ENCODE data around the gene APOA1. TPM values are rescaled to one million over a fixed set of nuclear protein-coding genes. Genes with fewer than 3 reads are reported as not detected.
A peak's percentile ranks its signal among the peaks of the same experiment; 100 is the strongest.

Gene APOA1
- total and polyA plus RNA-seq, 10 of the 15 experiments (the other 5 are each of a cell fraction or from before 2014, with no cell fraction given) = 0.10 to 2.4 (median 0.24) TPM; not detected in 3

DNA sequence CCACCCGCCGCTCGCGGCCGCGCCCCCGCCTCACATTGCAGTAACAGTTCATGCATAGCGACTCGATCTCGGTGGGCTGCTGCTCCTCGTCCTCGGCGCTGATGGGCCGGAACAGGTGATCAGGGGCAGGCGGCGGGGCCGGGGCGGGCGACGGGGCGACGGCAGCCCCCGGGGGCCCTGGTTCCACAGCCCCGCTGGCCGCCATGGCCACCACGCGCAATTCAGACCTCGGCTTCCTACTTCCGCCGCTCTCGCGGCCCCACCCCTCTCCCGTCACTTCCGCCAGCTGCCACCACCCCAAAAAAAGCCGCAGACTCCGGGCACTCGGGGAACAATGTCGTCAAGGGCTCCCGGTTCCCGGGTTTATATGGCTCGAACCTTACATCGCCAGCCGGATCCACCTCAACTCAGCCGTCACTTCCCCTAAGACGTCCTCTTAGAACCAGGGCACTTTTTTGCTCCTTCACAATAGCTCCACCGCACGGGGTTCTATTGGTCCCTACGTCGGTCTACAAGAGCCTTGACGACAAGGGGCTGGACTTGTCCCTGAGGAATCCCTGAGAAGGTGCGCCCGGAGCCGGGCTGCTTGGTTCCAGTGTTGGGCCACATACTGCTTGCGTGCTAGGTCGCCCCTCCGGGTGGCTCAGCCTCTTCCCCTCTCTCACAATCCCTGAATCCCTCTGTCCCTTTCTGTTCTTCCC, 49.5 kb downstream of the APOA1 start, which contains the start of gene ZPR1 (continued):
- TF ChIP-seq, protein P1, sequence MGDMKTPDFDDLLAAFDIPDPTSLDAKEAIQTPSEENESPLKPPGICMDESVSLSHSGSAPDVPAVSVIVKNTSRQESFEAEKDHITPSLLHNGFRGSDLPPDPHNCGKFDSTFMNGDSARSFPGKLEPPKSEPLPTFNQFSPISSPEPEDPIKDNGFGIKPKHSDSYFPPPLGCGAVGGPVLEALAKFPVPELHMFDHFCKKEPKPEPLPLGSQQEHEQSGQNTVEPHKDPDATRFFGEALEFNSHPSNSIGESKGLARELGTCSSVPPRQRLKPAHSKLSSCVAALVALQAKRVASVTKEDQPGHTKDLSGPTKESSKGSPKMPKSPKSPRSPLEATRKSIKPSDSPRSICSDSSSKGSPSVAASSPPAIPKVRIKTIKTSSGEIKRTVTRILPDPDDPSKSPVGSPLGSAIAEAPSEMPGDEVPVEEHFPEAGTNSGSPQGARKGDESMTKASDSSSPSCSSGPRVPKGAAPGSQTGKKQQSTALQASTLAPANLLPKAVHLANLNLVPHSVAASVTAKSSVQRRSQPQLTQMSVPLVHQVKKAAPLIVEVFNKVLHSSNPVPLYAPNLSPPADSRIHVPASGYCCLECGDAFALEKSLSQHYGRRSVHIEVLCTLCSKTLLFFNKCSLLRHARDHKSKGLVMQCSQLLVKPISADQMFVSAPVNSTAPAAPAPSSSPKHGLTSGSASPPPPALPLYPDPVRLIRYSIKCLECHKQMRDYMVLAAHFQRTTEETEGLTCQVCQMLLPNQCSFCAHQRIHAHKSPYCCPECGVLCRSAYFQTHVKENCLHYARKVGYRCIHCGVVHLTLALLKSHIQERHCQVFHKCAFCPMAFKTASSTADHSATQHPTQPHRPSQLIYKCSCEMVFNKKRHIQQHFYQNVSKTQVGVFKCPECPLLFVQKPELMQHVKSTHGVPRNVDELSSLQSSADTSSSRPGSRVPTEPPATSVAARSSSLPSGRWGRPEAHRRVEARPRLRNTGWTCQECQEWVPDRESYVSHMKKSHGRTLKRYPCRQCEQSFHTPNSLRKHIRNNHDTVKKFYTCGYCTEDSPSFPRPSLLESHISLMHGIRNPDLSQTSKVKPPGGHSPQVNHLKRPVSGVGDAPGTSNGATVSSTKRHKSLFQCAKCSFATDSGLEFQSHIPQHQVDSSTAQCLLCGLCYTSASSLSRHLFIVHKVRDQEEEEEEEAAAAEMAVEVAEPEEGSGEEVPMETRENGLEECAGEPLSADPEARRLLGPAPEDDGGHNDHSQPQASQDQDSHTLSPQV (IDR thresholded peaks at IDR 0.05) = no peak
- TF ChIP-seq, protein P2, sequence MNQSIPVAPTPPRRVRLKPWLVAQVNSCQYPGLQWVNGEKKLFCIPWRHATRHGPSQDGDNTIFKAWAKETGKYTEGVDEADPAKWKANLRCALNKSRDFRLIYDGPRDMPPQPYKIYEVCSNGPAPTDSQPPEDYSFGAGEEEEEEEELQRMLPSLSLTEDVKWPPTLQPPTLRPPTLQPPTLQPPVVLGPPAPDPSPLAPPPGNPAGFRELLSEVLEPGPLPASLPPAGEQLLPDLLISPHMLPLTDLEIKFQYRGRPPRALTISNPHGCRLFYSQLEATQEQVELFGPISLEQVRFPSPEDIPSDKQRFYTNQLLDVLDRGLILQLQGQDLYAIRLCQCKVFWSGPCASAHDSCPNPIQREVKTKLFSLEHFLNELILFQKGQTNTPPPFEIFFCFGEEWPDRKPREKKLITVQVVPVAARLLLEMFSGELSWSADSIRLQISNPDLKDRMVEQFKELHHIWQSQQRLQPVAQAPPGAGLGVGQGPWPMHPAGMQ (IDR thresholded peaks at IDR 0.05; ENCODE audit: borderline replicate concordance) = no peak
- no peak for TF ChIP-seq FOXK2 (IDR thresholded peaks at IDR 0.05)
- no peak for TF ChIP-seq CBX5 (IDR thresholded peaks at IDR 0.05; ENCODE audit: low read depth)
- TF ChIP-seq, protein P3, sequence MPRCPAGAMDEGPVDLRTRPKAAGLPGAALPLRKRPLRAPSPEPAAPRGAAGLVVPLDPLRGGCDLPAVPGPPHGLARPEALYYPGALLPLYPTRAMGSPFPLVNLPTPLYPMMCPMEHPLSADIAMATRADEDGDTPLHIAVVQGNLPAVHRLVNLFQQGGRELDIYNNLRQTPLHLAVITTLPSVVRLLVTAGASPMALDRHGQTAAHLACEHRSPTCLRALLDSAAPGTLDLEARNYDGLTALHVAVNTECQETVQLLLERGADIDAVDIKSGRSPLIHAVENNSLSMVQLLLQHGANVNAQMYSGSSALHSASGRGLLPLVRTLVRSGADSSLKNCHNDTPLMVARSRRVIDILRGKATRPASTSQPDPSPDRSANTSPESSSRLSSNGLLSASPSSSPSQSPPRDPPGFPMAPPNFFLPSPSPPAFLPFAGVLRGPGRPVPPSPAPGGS (IDR thresholded peaks at IDR 0.05; ENCODE audit: borderline replicate concordance, insufficient read depth, low read depth, low read length, poor library complexity, severe bottlenecking) = no peak
- TF ChIP-seq, protein P4, sequence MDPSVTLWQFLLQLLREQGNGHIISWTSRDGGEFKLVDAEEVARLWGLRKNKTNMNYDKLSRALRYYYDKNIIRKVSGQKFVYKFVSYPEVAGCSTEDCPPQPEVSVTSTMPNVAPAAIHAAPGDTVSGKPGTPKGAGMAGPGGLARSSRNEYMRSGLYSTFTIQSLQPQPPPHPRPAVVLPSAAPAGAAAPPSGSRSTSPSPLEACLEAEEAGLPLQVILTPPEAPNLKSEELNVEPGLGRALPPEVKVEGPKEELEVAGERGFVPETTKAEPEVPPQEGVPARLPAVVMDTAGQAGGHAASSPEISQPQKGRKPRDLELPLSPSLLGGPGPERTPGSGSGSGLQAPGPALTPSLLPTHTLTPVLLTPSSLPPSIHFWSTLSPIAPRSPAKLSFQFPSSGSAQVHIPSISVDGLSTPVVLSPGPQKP (IDR thresholded peaks at IDR 0.05; ENCODE audit: low read depth, low read length) = peak; percentile 85
- no peak for TF ChIP-seq FOS (IDR thresholded peaks at IDR 0.05; ENCODE audit: borderline replicate concordance, extremely low read depth, insufficient read length)
- TF ChIP-seq CREB1 (IDR thresholded peaks at IDR 0.05; ENCODE audit: low read depth) = peak; percentile 89
- TF ChIP-seq, protein P5, sequence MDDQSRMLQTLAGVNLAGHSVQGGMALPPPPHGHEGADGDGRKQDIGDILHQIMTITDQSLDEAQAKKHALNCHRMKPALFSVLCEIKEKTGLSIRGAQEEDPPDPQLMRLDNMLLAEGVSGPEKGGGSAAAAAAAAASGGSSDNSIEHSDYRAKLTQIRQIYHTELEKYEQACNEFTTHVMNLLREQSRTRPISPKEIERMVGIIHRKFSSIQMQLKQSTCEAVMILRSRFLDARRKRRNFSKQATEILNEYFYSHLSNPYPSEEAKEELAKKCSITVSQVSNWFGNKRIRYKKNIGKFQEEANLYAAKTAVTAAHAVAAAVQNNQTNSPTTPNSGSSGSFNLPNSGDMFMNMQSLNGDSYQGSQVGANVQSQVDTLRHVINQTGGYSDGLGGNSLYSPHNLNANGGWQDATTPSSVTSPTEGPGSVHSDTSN (IDR thresholded peaks at IDR 0.05; ENCODE audit: insufficient replicate concordance, low read depth, low read length) = peak; percentile 67
- TF ChIP-seq MTA2 (IDR thresholded peaks at IDR 0.05; ENCODE audit: low read depth) = peak; percentile 33; the same call in 1 of the 2 replicates
- no peak for TF ChIP-seq ZSCAN29 (IDR thresholded peaks at IDR 0.05)
- TF ChIP-seq, protein P6, sequence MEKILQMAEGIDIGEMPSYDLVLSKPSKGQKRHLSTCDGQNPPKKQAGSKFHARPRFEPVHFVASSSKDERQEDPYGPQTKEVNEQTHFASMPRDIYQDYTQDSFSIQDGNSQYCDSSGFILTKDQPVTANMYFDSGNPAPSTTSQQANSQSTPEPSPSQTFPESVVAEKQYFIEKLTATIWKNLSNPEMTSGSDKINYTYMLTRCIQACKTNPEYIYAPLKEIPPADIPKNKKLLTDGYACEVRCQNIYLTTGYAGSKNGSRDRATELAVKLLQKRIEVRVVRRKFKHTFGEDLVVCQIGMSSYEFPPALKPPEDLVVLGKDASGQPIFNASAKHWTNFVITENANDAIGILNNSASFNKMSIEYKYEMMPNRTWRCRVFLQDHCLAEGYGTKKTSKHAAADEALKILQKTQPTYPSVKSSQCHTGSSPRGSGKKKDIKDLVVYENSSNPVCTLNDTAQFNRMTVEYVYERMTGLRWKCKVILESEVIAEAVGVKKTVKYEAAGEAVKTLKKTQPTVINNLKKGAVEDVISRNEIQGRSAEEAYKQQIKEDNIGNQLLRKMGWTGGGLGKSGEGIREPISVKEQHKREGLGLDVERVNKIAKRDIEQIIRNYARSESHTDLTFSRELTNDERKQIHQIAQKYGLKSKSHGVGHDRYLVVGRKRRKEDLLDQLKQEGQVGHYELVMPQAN (conservative IDR thresholded peaks at IDR 0.05) = peak; percentile 91
- TF ChIP-seq LARP7 (IDR thresholded peaks at IDR 0.05) = peak; percentile 68
- no peak for TF ChIP-seq RAD21 (IDR thresholded peaks at IDR 0.05; ENCODE audit: insufficient read depth, low read depth, low read length)
- TF ChIP-seq BACH1 (IDR thresholded peaks at IDR 0.05; ENCODE audit: borderline replicate concordance) = no peak
